HG03378 (cell line): ENCODE data around the gene SMG9.

Experiments used
- ATAC-seq: cut with Tn5 transposase; IDR thresholded peaks from one replicate; pipeline ENCODE4 v1.9.1; 2021; ENCODE audit warnings: mild to moderate bottlenecking, moderate library complexity; ENCODE audit not compliant: unreplicated experiment

Gene SMG9

GRCh38 chr19:43754503-43755255 lies at the start of gene SMG9:
TSS of gene SMG9 (minus strand) at chr19:43754962. CDS start at chr19:43750741, 4,221 bp downstream.
- ATAC-seq = peak; percentile 45

- no peak for ATAC-seq
Measured at GRCh38 chr19:43804432-43804831, 49.7 kb upstream of the SMG9 start.

GRCh38 chr19:43802216-43802951 lies 47.6 kb upstream of the SMG9 start, which contains the start of gene LYPD5:
TSS of gene LYPD5 (minus strand) at chr19:43802447. CDS start at chr19:43802380, 67 bp downstream.
- no peak for ATAC-seq

GRCh38 chr19:43799502-43800142 lies 44.9 kb upstream of the SMG9 start:
- no peak for ATAC-seq

GRCh38 chr19:43798546-43799409 lies 44.0 kb upstream of the SMG9 start:
- no peak for ATAC-seq

GRCh38 chr19:43798026-43798545 lies 43.3 kb upstream of the SMG9 start:
- ATAC-seq = no peak

GRCh38 chr19:43797556-43797955 lies 42.8 kb upstream of the SMG9 start:
- ATAC-seq = no peak

GRCh38 chr19:43797118-43797517 lies 42.4 kb upstream of the SMG9 start:
- no peak for ATAC-seq

GRCh38 chr19:43790587-43790986 lies 35.8 kb upstream of the SMG9 start:
- ATAC-seq = no peak

- ATAC-seq = no peak
Measured at GRCh38 chr19:43789029-43789428, 34.3 kb upstream of the SMG9 start.

- no peak for ATAC-seq
Measured at GRCh38 chr19:43786665-43787064, 31.9 kb upstream of the SMG9 start.

GRCh38 chr19:43784981-43785808 lies 30.4 kb upstream of the SMG9 start:
- peak; percentile 44 for ATAC-seq

- ATAC-seq = no peak
Measured at GRCh38 chr19:43784241-43784980, 29.6 kb upstream of the SMG9 start.

GRCh38 chr19:43783636-43784035 lies 28.9 kb upstream of the SMG9 start:
- ATAC-seq = no peak

- no peak for ATAC-seq
Measured at GRCh38 chr19:43782689-43783231, 28.0 kb upstream of the SMG9 start.

- ATAC-seq = no peak
Measured at GRCh38 chr19:43782311-43782660, 27.5 kb upstream of the SMG9 start.

- no peak for ATAC-seq
Measured at GRCh38 chr19:43781630-43782310, 27.0 kb upstream of the SMG9 start.
